SU-DHL-6 (cell line): ENCODE measurements around the gene FLNA.
"Not testable (repeated sequence)": the region's sequence is repeated elsewhere in the genome, so short reads cannot be mapped to it uniquely, and the experiment has no call there.

Experiments used
- H2AFZ ChIP-seq: fragments of 200-600 bp; sonication (generic); 2 replicates; pipeline ENCODE4 v1.6.1; 2014; ENCODE audit warnings: low read depth, mild to moderate bottlenecking, moderate library complexity, mixed read lengths, antibody characterized with exemption, low read length; ENCODE audit not compliant: severe bottlenecking
- H3F3A ChIP-seq: fragments of 200-600 bp; shearing (Covaris generic); 2 replicates; pipeline ENCODE4 v1.6.0; 2016; ENCODE audit warnings: antibody characterized with exemption, mild to moderate bottlenecking; ENCODE audit not compliant: insufficient read depth
- H3K27ac ChIP-seq: fragments of 200-600 bp; sonication (generic); 2 replicates; pipeline ENCODE4 v1.5.1; 2016; ENCODE audit warnings: low read depth, mild to moderate bottlenecking, low read length, moderate library complexity, mixed read lengths
- H3K27me3 ChIP-seq: fragments of 200-600 bp; sonication (generic), shearing (Covaris generic); 2 replicates; pipeline ENCODE4 v1.6.0; 2014; ENCODE audit warnings: mild to moderate bottlenecking, low read length
- H3K36me3 ChIP-seq: fragments of 200-600 bp; sonication (generic); 2 replicates; pipeline ENCODE4 v1.6.1; 2014; ENCODE audit warnings: mild to moderate bottlenecking, low read length, mixed read lengths
- H3K4me2 ChIP-seq: fragments of 300-600, 200-600 bp; shearing (Covaris generic), sonication (generic); 2 replicates; pipeline ENCODE4 v1.6.0; 2014; ENCODE audit warnings: low read length, low read depth, mild to moderate bottlenecking; ENCODE audit not compliant: poor library complexity, severe bottlenecking
- H3K4me3 ChIP-seq: fragments of 200-600 bp; sonication (generic); 2 replicates; pipeline ENCODE4 v1.5.1; 2014; ENCODE audit warnings: antibody characterized with exemption, low read length, mild to moderate bottlenecking, mixed read lengths; ENCODE audit not compliant: insufficient read depth, poor library complexity, severe bottlenecking
- H3K79me2 ChIP-seq: fragments of 200-600 bp; sonication (generic); 2 replicates; pipeline ENCODE4 v1.6.1; 2014; ENCODE audit warnings: mild to moderate bottlenecking, low read length, moderate library complexity; ENCODE audit not compliant: insufficient read depth
- H3K9ac ChIP-seq: fragments of 200-600 bp; sonication (generic); 2 replicates; pipeline ENCODE4 v1.7.0; 2014; ENCODE audit warnings: mild to moderate bottlenecking, low read length
- H3K9me2 ChIP-seq: fragments of 200-600 bp; sonication (generic); replicated peaks from 2 replicates; pipeline ENCODE4 v1.6.1; 2014; ENCODE audit warnings: low read length; ENCODE audit not compliant: insufficient read depth
- H3K9me3 ChIP-seq: fragments of 200-600 bp; sonication (generic); 2 replicates; pipeline ENCODE4 v1.6.1; 2014; ENCODE audit warnings: low read length, mixed read lengths; ENCODE audit not compliant: insufficient read depth
- H4K20me1 ChIP-seq: fragments of 200-600 bp; sonication (generic); 2 replicates; pipeline ENCODE4 v1.6.1; 2014; ENCODE audit warnings: low read depth, mild to moderate bottlenecking, antibody characterized with exemption, low read length, moderate library complexity, mixed read lengths
- EZH2phosphoT487 ChIP-seq: fragments of 200-600 bp; sonication (generic), shearing (Covaris generic); conservative IDR thresholded peaks from 2 replicates; pipeline ENCODE4 v1.6.1; 2018; ENCODE audit warnings: mild to moderate bottlenecking, antibody characterized with exemption, low read length, moderate library complexity, mixed read lengths
- TF ChIP-seq, protein P1 (sequence below): fragments of 200-600 bp; sonication (generic); IDR thresholded peaks from one replicate; pipeline ENCODE4 v1.5.1; 2017; ENCODE audit warnings: antibody characterized with exemption, mild to moderate bottlenecking, low read length, moderate library complexity; ENCODE audit not compliant: insufficient read depth, poor library complexity, severe bottlenecking

Gene FLNA

DNA sequence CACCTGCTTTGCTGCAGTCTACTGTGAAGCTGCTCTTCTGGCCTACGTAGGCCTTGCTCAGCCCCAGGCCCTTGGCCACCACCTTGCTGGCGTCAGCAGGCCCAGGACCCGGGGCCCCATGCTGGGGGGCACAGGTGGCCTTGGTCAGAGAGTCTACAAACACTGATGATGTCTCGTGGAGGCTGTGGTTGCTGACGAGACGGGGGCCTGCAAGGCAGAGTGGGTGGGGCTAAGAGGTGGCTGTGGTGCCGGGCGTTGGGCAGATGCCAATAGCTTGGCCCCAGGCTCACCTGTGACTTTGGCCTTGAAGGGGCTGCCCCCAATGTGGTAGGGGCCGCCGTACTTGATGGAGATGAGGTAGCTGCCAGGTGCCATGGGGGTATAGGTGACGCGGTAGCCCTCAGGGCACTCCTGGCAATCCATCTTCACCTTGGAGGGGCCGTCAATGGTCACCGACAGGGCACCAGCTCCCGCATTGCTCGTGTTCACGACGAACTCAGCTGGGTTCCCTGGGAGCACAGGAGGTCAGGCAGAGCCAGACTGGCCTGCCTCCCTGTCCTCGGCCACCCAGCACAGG is 25.0 kb downstream of the FLNA start:
- Histone ChIP-seq H3K36me3 (no peaks in the 10 kb centered on the region), H3K79me2 (no peaks in the 10 kb centered on the region), H3K27me3 (no peaks in the 10 kb centered on the region), H3K9ac (no peak overlapping the region), H3K4me2 (no peak overlapping the region), H3K4me3 (no peak overlapping the region), H3K9me3 (no peaks in the 10 kb centered on the region), H3F3A (peaks cover 6% of the 10 kb centered on the region; the same call in 1 of the 2 replicates), H2AFZ (no peak overlapping the region), H3K27ac (no peak overlapping the region), H3K9me2 (no peaks in the 10 kb centered on the region), H4K20me1 (no peaks in the 10 kb centered on the region)
- no peak for TF ChIP-seq EZH2phosphoT487
- TF ChIP-seq, protein P1, sequence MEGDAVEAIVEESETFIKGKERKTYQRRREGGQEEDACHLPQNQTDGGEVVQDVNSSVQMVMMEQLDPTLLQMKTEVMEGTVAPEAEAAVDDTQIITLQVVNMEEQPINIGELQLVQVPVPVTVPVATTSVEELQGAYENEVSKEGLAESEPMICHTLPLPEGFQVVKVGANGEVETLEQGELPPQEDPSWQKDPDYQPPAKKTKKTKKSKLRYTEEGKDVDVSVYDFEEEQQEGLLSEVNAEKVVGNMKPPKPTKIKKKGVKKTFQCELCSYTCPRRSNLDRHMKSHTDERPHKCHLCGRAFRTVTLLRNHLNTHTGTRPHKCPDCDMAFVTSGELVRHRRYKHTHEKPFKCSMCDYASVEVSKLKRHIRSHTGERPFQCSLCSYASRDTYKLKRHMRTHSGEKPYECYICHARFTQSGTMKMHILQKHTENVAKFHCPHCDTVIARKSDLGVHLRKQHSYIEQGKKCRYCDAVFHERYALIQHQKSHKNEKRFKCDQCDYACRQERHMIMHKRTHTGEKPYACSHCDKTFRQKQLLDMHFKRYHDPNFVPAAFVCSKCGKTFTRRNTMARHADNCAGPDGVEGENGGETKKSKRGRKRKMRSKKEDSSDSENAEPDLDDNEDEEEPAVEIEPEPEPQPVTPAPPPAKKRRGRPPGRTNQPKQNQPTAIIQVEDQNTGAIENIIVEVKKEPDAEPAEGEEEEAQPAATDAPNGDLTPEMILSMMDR = no peak

DNA sequence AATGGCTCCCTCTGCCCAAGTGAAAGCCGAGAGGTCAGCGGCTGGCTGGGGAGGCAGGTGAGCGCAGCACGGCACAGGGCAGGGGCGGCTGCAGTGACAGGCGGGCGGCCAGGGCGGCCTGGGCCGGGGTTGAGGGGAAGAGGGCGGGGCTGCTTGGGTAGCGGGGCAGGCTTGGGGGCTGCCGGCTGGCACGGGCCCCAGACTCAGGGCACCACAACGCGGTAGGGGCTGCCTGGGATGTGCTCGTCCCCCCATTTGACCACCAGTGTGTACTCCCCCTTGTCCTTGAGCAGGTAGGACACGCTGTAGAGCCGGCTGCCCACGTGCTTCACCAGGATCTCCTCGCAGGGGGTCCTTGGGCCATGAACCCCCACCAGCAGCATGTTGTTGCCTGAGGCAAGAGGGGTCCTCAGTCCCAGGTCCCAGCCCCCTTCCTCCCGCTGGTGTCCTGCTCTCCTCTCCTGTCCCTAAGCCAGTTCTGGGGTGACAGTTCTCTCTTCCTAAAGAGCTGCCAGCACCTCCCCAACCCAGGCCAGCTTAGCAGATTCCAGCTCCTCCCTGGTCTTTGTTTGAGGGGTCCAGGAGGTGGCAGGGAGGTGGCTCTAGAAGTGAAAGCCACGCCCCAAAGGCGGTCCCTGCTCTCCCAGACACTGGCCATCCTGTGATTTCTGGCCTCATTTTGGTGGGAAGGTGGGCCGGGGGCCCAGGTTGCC is 25.6 kb downstream of the FLNA start:
- TF ChIP-seq, protein P1 = no peak
- no peak for TF ChIP-seq EZH2phosphoT487
- H4K20me1 ChIP-seq = no peaks in the 10 kb centered on the region
- H3K9me2 ChIP-seq = no peaks in the 10 kb centered on the region
- H3K4me3 ChIP-seq = no peak overlapping the region
- H3F3A ChIP-seq = peaks cover 6% of the 10 kb centered on the region; the same call in 1 of the 2 replicates
- no peak overlapping the region for H3K9ac ChIP-seq
- H3K27ac ChIP-seq = no peak overlapping the region
- no peaks in the 10 kb centered on the region for H3K79me2 ChIP-seq
- H3K4me2 ChIP-seq = no peak overlapping the region
- no peak overlapping the region for H2AFZ ChIP-seq
- H3K36me3 ChIP-seq = no peaks in the 10 kb centered on the region
- H3K27me3 ChIP-seq = no peaks in the 10 kb centered on the region
- no peaks in the 10 kb centered on the region for H3K9me3 ChIP-seq

DNA sequence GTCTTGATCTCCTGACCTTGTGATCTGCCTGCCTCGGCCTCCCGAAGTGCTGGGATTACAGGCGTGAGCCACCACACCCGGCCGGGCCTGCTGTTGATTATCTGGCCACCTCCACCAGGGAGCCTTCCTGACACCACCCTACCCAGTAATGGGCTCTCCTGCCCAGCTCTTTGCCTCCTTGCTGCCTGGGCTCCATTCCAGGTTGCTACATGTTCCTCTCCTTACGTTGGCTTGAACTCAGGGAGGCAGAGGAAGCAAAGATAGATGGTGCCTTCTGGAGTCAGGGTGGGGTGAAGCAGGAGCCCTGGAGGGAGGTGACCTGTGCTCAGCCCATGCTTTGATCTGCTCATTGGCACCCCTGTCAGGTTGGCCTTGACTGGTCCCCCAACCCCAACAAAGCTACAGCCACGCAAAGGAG is 26.3 kb downstream of the FLNA start:
- Histone ChIP-seq H3K9me3 (no peaks in the 10 kb centered on the region), H2AFZ (no peak overlapping the region)

DNA sequence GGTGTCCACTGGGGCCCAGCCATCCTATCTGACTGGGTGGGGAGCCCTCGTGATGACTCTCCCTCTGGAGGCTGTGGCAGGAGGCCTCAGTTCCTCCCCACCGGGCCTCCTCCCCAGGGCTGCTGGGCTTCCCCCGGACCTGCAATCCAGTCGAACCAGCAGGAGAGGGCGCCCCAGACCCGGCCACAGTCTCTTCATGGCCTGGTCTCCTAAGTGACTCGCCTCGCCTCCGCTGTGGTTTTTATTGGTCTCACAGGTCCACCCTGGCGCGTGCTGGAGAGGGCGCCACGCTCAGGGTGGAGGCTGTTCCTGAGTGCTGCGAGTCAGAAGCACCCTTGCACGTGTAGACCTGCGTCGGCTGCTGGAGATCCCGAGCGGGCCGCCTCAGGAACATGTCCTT is 30.8 kb downstream of the FLNA start:
- H2AFZ ChIP-seq, H3K27me3 ChIP-seq, H3K4me3 ChIP-seq, H3K27ac ChIP-seq, H3K36me3 ChIP-seq, H3K9me3 ChIP-seq, H3K9me2 ChIP-seq, H3K4me2 ChIP-seq, H3K9ac ChIP-seq, H4K20me1 ChIP-seq, H3F3A ChIP-seq, H3K79me2 ChIP-seq: not testable (repeated sequence)

More for the DNA sequence above, 26.3 kb downstream of the FLNA start:
- Histone ChIP-seq H3K9me2 (no peaks in the 10 kb centered on the region), H3K79me2 (no peaks in the 10 kb centered on the region), H3K36me3 (no peaks in the 10 kb centered on the region), H3K27me3 (no peaks in the 10 kb centered on the region), H3K9ac (no peak overlapping the region), H3K27ac (no peak overlapping the region), H4K20me1 (no peaks in the 10 kb centered on the region), H3K4me2 (no peak overlapping the region), H3F3A (peaks cover 6% of the 10 kb centered on the region; the same call in 1 of the 2 replicates), H3K4me3 (no peak overlapping the region)
- TF ChIP-seq, protein P1 = no peak
- no peak for TF ChIP-seq EZH2phosphoT487

GRCh38 chrX:154343063-154343462 is 31.4 kb downstream of the FLNA start:
- not testable (repeated sequence) for H4K20me1 ChIP-seq, H3K9me2 ChIP-seq, H3K27ac ChIP-seq, H3K9me3 ChIP-seq, H3K79me2 ChIP-seq, H3F3A ChIP-seq, H3K4me2 ChIP-seq, H3K4me3 ChIP-seq, H2AFZ ChIP-seq, H3K36me3 ChIP-seq, H3K27me3 ChIP-seq, H3K9ac ChIP-seq
